K562 (cell line): ENCODE data around the gene KIF12. TPM values are rescaled to one million over a fixed set of nuclear protein-coding genes. Genes with fewer than 3 reads are reported as not detected.

ENCODE experiments used
- ATAC-seq: fragments of 200-7000 bp; cut with Tn5 transposase; 3 replicates; pipeline ENCODE4 v1.9.1; 2020; ENCODE audit warnings: moderate library complexity
- BruUV-seq: library from RNA; stranded (reverse); fragments of 400-500 nt; replicated peaks from 2 replicates; lab custom pipeline; 2021; lab: Mats Ljungman, UMichigan
- CTCF ChIA-PET: fragments of 300-600 bp; formaldehyde crosslinking; extraction: SDS; loops from one replicate; lab custom pipeline; 2021; ENCODE audit warnings: low intra/inter-chr PET ratio; lab: Yijun Ruan, JAX
- POLR2A ChIA-PET: fragments of 300-600, 350-650 bp; sonication (Branson Sonifier 250); formaldehyde crosslinking; extraction: SDS; loops from one replicate; lab custom pipeline; 2021; ENCODE audit warnings: antibody characterized with exemption, inconsistent platforms; lab: Yijun Ruan, JAX
- DNase-seq, 4 experiments: peaks; one replicate each; pipeline versions ENCODE4 v3.0.0 to v3.0.0-alpha.2; 2011 to 2018; ENCODE audit warnings: low spot score in 3 of 4, mixed read lengths in 3 of 4; ENCODE audit errors: extremely low read depth in 1 of 4
- FAIRE-seq: peaks from 2 replicates; lab custom pipeline; 2011; peaks lifted over from hg19 to GRCh38; lab: Jason Lieb, UNC
- H2AFZ ChIP-seq: 2 replicates; pipeline ENCODE4 v1.6.0; 2011; ENCODE audit warnings: low read depth, low read length, control low read depth, inconsistent platforms
- H3K27ac ChIP-seq: fragments of 200-600 bp; 3 replicates; pipeline ENCODE4 v1.8.0; 2011; ENCODE audit warnings: low read depth, mild to moderate bottlenecking, control low read depth, inconsistent platforms, low read length, moderate library complexity, mixed read lengths; ENCODE audit errors: extremely low read depth
- H3K27me3 ChIP-seq, 2 experiments: fragments of 300-600 bp in 1 of 2; 2 replicates in 1 of 2; 3 replicates in 1 of 2; pipeline versions ENCODE4 v1.6.0 to v1.8.0; 2011; ENCODE audit warnings: inconsistent platforms in 2 of 2, low read length in 2 of 2, mild to moderate bottlenecking in 1 of 2, mixed read lengths in 1 of 2, moderate library complexity in 1 of 2; ENCODE audit not compliant: control insufficient read depth in 2 of 2, insufficient read depth in 2 of 2
- H3K36me3 ChIP-seq: fragments of 300-600 bp; 3 replicates; pipeline ENCODE4 v1.8.0; 2011; ENCODE audit warnings: mild to moderate bottlenecking, low read length, inconsistent platforms; ENCODE audit not compliant: control insufficient read depth, insufficient read depth
- H3K4me1 ChIP-seq, 2 experiments: fragments of 200-600 bp in 1 of 2; replicated peaks in 1 of 2; 2 replicates in 1 of 2; 3 replicates in 1 of 2; pipeline versions ENCODE4 v1.5.1 to v1.8.0; 2011; ENCODE audit warnings: inconsistent platforms in 2 of 2, low read length in 2 of 2, mild to moderate bottlenecking in 1 of 2, mixed read lengths in 1 of 2, moderate library complexity in 1 of 2; ENCODE audit not compliant: control insufficient read depth in 2 of 2, insufficient read depth in 2 of 2
- H3K4me2 ChIP-seq: 2 replicates; pipeline ENCODE4 v1.6.1; 2011; ENCODE audit warnings: low read length, control low read depth, inconsistent platforms, mixed read lengths; ENCODE audit not compliant: insufficient read depth
- H3K4me3 ChIP-seq: fragments of 200-600 bp; sonication (generic), shearing (Covaris generic); 2 replicates; pipeline ENCODE4 v1.5.1; 2016; ENCODE audit warnings: control low read depth, inconsistent platforms
- H3K79me2 ChIP-seq: fragments of 200-600 bp; 3 replicates; pipeline ENCODE4 v1.8.0; 2011; ENCODE audit warnings: low read length, inconsistent platforms; ENCODE audit not compliant: control insufficient read depth, insufficient read depth
- H3K9ac ChIP-seq, 2 experiments: 2 replicates each; pipeline versions ENCODE4 v1.6.0 to v1.6.1; 2011; ENCODE audit warnings: low read depth in 2 of 2, low read length in 2 of 2, control low read depth in 1 of 2, inconsistent platforms in 1 of 2, mild to moderate bottlenecking in 1 of 2, mixed read lengths in 1 of 2; ENCODE audit not compliant: insufficient read depth in 1 of 2
- H3K9me1 ChIP-seq: one replicate; pipeline ENCODE4 v1.6.0; 2011; ENCODE audit warnings: inconsistent platforms, mild to moderate bottlenecking, low read length, moderate library complexity; ENCODE audit not compliant: control insufficient read depth, insufficient read depth
- H3K9me3 ChIP-seq: replicated peaks from 2 replicates; pipeline ENCODE4 v1.5.1; 2011; ENCODE audit warnings: low read depth, low read length, inconsistent platforms; ENCODE audit not compliant: control insufficient read depth, insufficient read depth
- H4K20me1 ChIP-seq: replicated peaks from 2 replicates; pipeline ENCODE4 v1.6.1; 2011; ENCODE audit warnings: low read length, inconsistent platforms, mixed read lengths; ENCODE audit not compliant: control insufficient read depth, insufficient read depth
- ASH1L ChIP-seq: fragments of 450-650 bp; IDR thresholded peaks from 2 replicates; pipeline ENCODE4 v1.6.1; 2018; ENCODE audit warnings: borderline replicate concordance, mild to moderate bottlenecking, low read depth; ENCODE audit not compliant: partially characterized antibody
- CHAMP1 ChIP-seq: fragments of 450-650 bp; IDR thresholded peaks from 2 replicates; pipeline ENCODE4 v1.6.1; 2016; ENCODE audit warnings: mild to moderate bottlenecking
- ESRRB ChIP-seq: fragments of 250-450 bp; sonication (Bioruptor Pico); IDR thresholded peaks from 2 replicates; pipeline ENCODE4 v1.5.0; 2020; ENCODE audit warnings: mild to moderate bottlenecking, moderate library complexity, borderline replicate concordance
- NELFE ChIP-seq: IDR thresholded peaks from 2 replicates; pipeline ENCODE4 v1.6.1; 2011; ENCODE audit warnings: mild to moderate bottlenecking; ENCODE audit not compliant: insufficient read depth, insufficient read length
- TRIM28 ChIP-seq: fragments of 450-650 bp; IDR thresholded peaks from 2 replicates; pipeline ENCODE4 v1.6.1; 2017
- ZNF134 ChIP-seq: fragments of 250-450 bp; sonication (Bioruptor Pico); conservative IDR thresholded peaks from 2 replicates; pipeline ENCODE4 v1.4.0; 2020
- WGBS: fragments of 100-300 bp; shearing (Covaris generic); methylation state at CpG from one replicate; pipeline ENCODE4 v1.1.6; 2016; ENCODE audit warnings: low coverage, mixed read lengths; ENCODE audit not compliant: insufficient coverage; ENCODE audit errors: missing lambda C conversion rate; 5-methylcytosine and 5-hydroxymethylcytosine counted together
- in situ Hi-C: fragments of 300-500 bp; cut with MboI; formaldehyde crosslinking; loops from 4 replicates; pipeline ENCODE4 v1.15.0; 2018; ENCODE audit warnings: inconsistent platforms, mixed read lengths
- intact Hi-C: fragments of 100-400 bp; cut with micrococcal nuclease; formaldehyde crosslinking; loops from 2 replicates; pipeline ENCODE4 v1.14.2; 2022
- polyA plus RNA-seq, 8 experiments: library from polyadenylated mRNA; depleted of rRNA in 4 of 8; stranded (reverse) in 5 of 8; unstranded in 3 of 8; fragments of >200 nt; fragmentation: Nextera tagmentation in 2 of 8; fragmentation: Illumina TruSeq in 1 of 8; extraction: Ambion mirVana in 2 of 8; extraction: Trizol in 1 of 8; gene quantifications; 2 replicates each; pipeline versions ENCODE4 v1.2.1 to v1.2.3, GENCODE V29; 2011 to 2014; ENCODE audit warnings: inconsistent platforms in 1 of 8, missing spikeins in 1 of 8
- total RNA-seq, 7 experiments: library from RNA; depleted of rRNA in 6 of 7; stranded (reverse); fragments of >200 nt in 6 of 7; fragmentation: Illumina TruSeq in 2 of 7; extraction: Trizol in 2 of 7; gene quantifications; 2 replicates each; pipeline versions ENCODE4 v1.2.1 to v1.2.3, GENCODE V29; 2011 to 2021; ENCODE audit warnings: low replicate concordance in 1 of 7

Gene KIF12
- total and polyA plus RNA-seq, 9 of the 15 experiments (the other 6 are each of a cell fraction or from before 2014, with no cell fraction given): not detected

DNA sequence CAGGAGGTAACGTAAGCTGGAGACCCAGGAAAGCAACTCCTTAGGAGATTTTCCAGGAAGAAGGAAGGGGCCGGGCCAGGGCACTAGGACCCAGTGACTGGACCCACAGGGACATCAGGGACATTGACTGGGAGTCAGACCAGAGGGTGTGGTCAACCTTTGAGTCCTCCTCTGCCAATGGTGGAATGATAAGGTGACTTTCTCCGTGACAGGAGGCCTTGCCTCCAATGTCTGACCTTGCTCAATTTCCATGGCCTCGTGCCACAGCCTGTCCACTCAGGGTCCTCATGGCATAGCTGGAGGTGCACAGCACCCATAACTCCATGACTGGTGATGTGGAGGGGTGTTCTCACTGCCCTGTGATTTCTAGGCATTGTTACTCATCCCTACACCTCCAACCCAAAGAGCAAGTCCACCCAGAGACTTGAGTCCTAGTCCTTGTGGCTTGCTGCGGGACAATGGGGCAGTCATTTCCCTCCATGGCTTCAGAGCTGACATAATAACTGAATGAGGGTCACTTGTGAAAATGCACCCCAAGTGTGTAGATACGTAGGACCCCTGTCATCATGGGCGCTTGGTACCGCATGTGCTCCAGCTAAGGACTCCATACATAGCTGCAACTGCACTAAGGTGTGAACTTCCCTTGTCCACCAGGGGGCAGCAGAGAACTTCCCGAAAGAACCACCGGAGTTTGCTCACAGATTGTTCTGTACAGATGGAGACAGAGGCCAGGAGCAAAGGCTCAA is 16.9 kb downstream of the KIF12 start (continued):
- TF ChIP-seq CHAMP1 (no peak), ZNF134 (CRISPR knock-in tag) (no peak)

DNA sequence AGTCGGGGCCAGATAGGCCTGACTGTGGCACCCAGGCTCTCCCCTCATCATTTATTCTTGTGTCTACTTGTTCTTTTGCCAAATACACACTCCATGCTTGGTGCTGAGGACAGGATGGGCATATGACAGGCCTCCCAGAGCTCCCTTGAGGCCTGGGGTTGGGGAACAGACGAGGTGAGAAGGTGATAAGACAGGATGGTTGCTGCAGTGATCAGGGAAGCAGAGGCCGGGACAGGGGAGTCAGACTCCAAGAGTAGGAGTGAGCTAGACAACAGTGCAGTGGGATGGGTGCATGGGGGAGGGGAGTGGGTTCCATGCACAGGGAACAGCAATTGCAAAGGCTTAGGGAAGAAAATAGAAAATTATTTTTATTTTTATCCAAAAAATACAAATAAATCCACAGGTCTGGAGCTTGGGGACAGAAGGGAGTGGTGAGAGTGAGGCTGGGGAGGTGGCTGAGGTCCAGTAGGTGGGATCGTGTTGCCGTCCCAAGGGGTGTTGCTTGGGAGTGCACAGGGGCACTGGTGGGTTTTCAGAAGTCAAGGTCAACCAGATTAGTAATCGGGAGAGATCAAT is 17.6 kb downstream of the KIF12 start:
- POLR2A ChIA-PET: interaction anchor here (0.6 to 1.3 kb wide), 2 partner anchors 91 to 209 kb away, joined by 3 to 4 read pairs; no protein-coding TSS in a partner anchor
- no peak overlapping the region for H3K27ac ChIP-seq
- CTCF ChIA-PET: no interaction called here
- H3K9ac ChIP-seq: no peak overlapping the region
- no peaks in the 10 kb centered on the region for H3K9me3 ChIP-seq
- H3K27me3 ChIP-seq: peaks cover 7 to 52% of the 10 kb centered on the region in 2 experiments; a peak in 4 of 5 replicates
- H3K9me1 ChIP-seq: no peaks in the 10 kb centered on the region
- no peaks in the 10 kb centered on the region for H4K20me1 ChIP-seq
- peaks cover 5 to 6% of the 10 kb centered on the region in 2 experiments; a peak in 4 of 5 replicates for H3K4me1 ChIP-seq
- WGBS: 4% methylated on average over 5 of the region's 6 CpGs
- H3K4me3 ChIP-seq: no peak overlapping the region
- no peak for TF ChIP-seq ESRRB (CRISPR knock-in tag)
- TF ChIP-seq TRIM28: no peak
- TF ChIP-seq ASH1L: no peak
- TF ChIP-seq NELFE: no peak
- DNase-seq: no peak
- in situ Hi-C loops (loop anchor here (10.0 kb wide), 1 partner anchor 203 kb away; no protein-coding TSS in a partner anchor), intact Hi-C loops (loop anchor here (1.0 kb wide), 1 partner anchor 210 kb away; no protein-coding TSS in a partner anchor)
- BruUV-seq: no TSS peak
- no peaks in the 10 kb centered on the region for H3K79me2 ChIP-seq
- no peak for ATAC-seq
- no peaks in the 10 kb centered on the region for H3K36me3 ChIP-seq
- no peak overlapping the region for H2AFZ ChIP-seq
- no peak for FAIRE-seq
- no peak overlapping the region for H3K4me2 ChIP-seq
